Suprapubic skin (tissue), 4 donors: ENCODE data around the gene CCDC8. TPM values are rescaled to one million over a fixed set of nuclear protein-coding genes. Genes with fewer than 3 reads are reported as not detected.

Source experiments
- DNase-seq, 2 donors: peaks; one replicate each; pipeline ENCODE4 v3.0.0-alpha.2; 2019; ENCODE audit warnings: low spot score in 2 of 2
- H3K27ac ChIP-seq: fragments of 200-600 bp; sonication (generic); one replicate; pipeline ENCODE4 v1.5.1; 2019
- H3K27me3 ChIP-seq: fragments of 200-600 bp; sonication (generic); one replicate; pipeline ENCODE4 v1.5.1; 2019
- H3K36me3 ChIP-seq: fragments of 200-600 bp; sonication (generic); one replicate; pipeline ENCODE4 v1.5.1; 2019
- H3K4me1 ChIP-seq: fragments of 200-600 bp; sonication (generic); one replicate; pipeline ENCODE4 v1.5.1; 2019
- H3K4me3 ChIP-seq: fragments of 200-600 bp; sonication (generic); one replicate; pipeline ENCODE4 v1.5.1; 2019; ENCODE audit warnings: mild to moderate bottlenecking
- H3K9me3 ChIP-seq: fragments of 200-600 bp; sonication (generic); one replicate; pipeline ENCODE4 v1.5.1; 2019
- CTCF ChIP-seq, 2 donors: fragments of 200-600 bp in 1 of 2; fragments of 450-650 bp in 1 of 2; sonication (generic) in 1 of 2; IDR thresholded peaks; one replicate each; pipeline ENCODE4 v1.5.1; 2016 to 2019; ENCODE audit warnings: antibody characterized with exemption in 2 of 2, mild to moderate bottlenecking in 1 of 2, moderate library complexity in 1 of 2
- EP300 ChIP-seq: sonication (generic); formaldehyde crosslinking; IDR thresholded peaks from one replicate; pipeline ENCODE4 v1.6.1; 2017; ENCODE audit warnings: antibody characterized with exemption
- POLR2A ChIP-seq, 2 donors: fragments of 450-650 bp; IDR thresholded peaks; one replicate each; pipeline ENCODE4 v1.6.1; 2017; ENCODE audit warnings: antibody characterized with exemption in 2 of 2, mild to moderate bottlenecking in 2 of 2, moderate library complexity in 2 of 2
- POLR2AphosphoS5 ChIP-seq, 3 donors: sonication (generic); formaldehyde crosslinking; IDR thresholded peaks; one replicate each; pipeline ENCODE4 v1.6.1; 2017; ENCODE audit warnings: antibody characterized with exemption in 3 of 3
- WGBS: methylation state at CpG from one replicate; pipeline ENCODE4 v1.1.5; 2018; 5-methylcytosine and 5-hydroxymethylcytosine counted together
- total RNA-seq, 4 donors: library from RNA; depleted of rRNA; stranded (reverse); fragments of >200 nt; gene quantifications; one replicate each; pipeline ENCODE4 v1.1.0, GENCODE V29; 2016

CCDC8 gene
- total RNA-seq, 4 donors from 2014 or later, result 1.6 to 6.5 (median 3.3) TPM

- H3K4me1 ChIP-seq, result peaks cover 12% of the 10 kb centered on the region
- no peaks in the 10 kb centered on the region for H3K36me3 ChIP-seq
- DNase-seq, result peak in 1 of 2 donors; percentile 4
- TF ChIP-seq CTCF (IDR thresholded peaks at IDR 0.05) (no peak), POLR2AphosphoS5 (IDR thresholded peaks at IDR 0.05) (no peak), EP300 (no peak), POLR2A (IDR thresholded peaks at IDR 0.05) (no peak)
- 61% methylated on average over 7 of the region's 7 CpGs for WGBS
- H3K27ac ChIP-seq, result no peak overlapping the region
- no peaks in the 10 kb centered on the region for H3K27me3 ChIP-seq
- no peaks in the 10 kb centered on the region for H3K9me3 ChIP-seq
- no peak overlapping the region for H3K4me3 ChIP-seq
Observed at GRCh38 chr19:46449228-46449627, 35.9 kb upstream of the CCDC8 start.

DNA sequence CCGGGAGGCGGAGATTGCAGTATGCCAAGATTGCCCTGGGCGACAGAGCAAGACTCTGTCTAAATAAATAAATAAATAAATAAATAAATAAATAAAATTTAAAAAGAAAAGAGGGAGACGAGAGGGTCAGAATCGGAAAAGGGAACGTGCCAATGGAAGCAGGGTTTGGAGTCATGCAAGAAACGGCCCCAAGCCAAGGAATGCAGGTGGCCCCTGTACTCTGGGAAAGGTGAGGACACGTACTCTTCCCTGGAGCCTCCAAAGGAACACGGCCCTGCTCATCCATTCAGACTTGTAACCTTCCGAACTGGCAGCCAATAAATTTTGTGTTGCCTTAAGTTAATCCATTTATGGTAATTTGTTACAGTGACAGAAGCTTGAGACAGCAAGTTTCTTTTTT lies 35.2 kb upstream of the CCDC8 start:
- no peaks in the 10 kb centered on the region for H3K27me3 ChIP-seq
- H3K4me1 ChIP-seq, result peaks cover 12% of the 10 kb centered on the region
- H3K27ac ChIP-seq, result no peak overlapping the region
- no peak overlapping the region for H3K4me3 ChIP-seq
- no peaks in the 10 kb centered on the region for H3K9me3 ChIP-seq
- DNase-seq, result no peak
- 73% methylated on average over 10 of the region's 10 CpGs for WGBS
- TF ChIP-seq POLR2A (IDR thresholded peaks at IDR 0.05), result no peak
- no peak for TF ChIP-seq POLR2AphosphoS5 (IDR thresholded peaks at IDR 0.05)
- TF ChIP-seq CTCF (IDR thresholded peaks at IDR 0.05), result no peak
- TF ChIP-seq EP300, result no peak
- H3K36me3 ChIP-seq, result no peaks in the 10 kb centered on the region

DNA sequence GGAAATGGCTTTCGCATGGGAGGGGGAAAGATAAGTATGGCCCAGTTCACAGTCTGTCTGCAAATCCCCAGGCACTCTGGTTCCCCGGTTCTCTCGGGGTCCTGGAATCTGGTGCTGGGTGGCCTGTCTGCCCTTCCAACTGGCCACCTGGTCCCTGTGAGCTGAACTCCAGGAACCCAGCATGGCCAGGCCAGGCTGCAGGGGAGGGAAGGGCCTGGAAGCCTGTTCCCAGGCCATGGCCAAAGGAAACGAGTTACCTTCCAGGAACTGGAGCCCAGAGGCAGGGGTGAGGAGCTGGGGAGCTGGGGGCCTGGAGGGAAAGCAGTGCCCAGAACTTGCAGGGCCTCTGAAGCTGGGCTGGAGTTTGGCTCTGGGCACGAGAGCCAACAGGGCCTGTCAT lies 34.5 kb upstream of the CCDC8 start:
- 82% methylated on average over 5 of the region's 5 CpGs for WGBS
- no peak for DNase-seq

GRCh38 chr19:46447006-46447405 lies 33.6 kb upstream of the CCDC8 start:
- Histone ChIP-seq H3K27me3 (no peaks in the 10 kb centered on the region), H3K4me3 (no peak overlapping the region), H3K4me1 (peaks cover 14% of the 10 kb centered on the region), H3K9me3 (no peaks in the 10 kb centered on the region), H3K27ac (no peak overlapping the region), H3K36me3 (no peaks in the 10 kb centered on the region)
- TF ChIP-seq CTCF (IDR thresholded peaks at IDR 0.05), result no peak
- TF ChIP-seq POLR2A (IDR thresholded peaks at IDR 0.05), result no peak
- TF ChIP-seq POLR2AphosphoS5 (IDR thresholded peaks at IDR 0.05), result no peak
- TF ChIP-seq EP300, result no peak
- WGBS, result 55% methylated on average over 3 of the region's 3 CpGs
- no peak for DNase-seq

More for the DNA sequence above, 34.5 kb upstream of the CCDC8 start:
- Histone ChIP-seq H3K27me3 (no peaks in the 10 kb centered on the region), H3K4me1 (peaks cover 17% of the 10 kb centered on the region), H3K4me3 (no peak overlapping the region), H3K9me3 (no peaks in the 10 kb centered on the region), H3K36me3 (no peaks in the 10 kb centered on the region), H3K27ac (no peak overlapping the region)
- TF ChIP-seq POLR2AphosphoS5 (IDR thresholded peaks at IDR 0.05) (no peak), CTCF (IDR thresholded peaks at IDR 0.05) (no peak), EP300 (no peak), POLR2A (IDR thresholded peaks at IDR 0.05) (no peak)

DNA sequence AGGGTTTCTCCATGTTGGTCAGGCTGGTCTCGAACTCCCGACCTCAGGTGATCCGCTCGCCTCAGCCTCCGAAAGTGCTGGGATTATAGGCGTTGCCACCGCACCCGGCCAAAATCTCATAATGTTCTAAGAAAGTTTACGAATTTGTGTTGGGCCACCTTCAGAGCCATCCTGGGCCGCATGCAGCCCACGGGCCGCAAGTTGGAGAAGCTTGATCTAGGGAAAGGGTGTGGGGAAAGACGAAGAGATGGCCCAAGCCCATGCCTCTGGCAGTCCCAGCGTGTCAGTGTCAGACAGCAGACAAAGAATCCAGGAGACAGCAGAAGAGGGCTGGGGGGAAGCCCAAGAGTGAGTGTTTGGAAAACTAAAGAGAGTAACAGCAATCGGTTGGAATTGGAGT lies 32.7 kb upstream of the CCDC8 start:
- Histone ChIP-seq H3K9me3 (no peaks in the 10 kb centered on the region), H3K36me3 (no peaks in the 10 kb centered on the region), H3K4me1 (peaks cover 8% of the 10 kb centered on the region), H3K27me3 (no peaks in the 10 kb centered on the region), H3K27ac (no peak overlapping the region), H3K4me3 (no peak overlapping the region)
- 82% methylated on average over 15 of the region's 15 CpGs for WGBS
- TF ChIP-seq CTCF (IDR thresholded peaks at IDR 0.05) (no peak), POLR2A (IDR thresholded peaks at IDR 0.05) (no peak), POLR2AphosphoS5 (IDR thresholded peaks at IDR 0.05) (no peak), EP300 (no peak)
- DNase-seq, result no peak
